Liver (tissue), 3 donors: ENCODE data around the gene INO80D.

Experiments
- ATF3 ChIP-seq: IDR thresholded peaks from 2 replicates; pipeline ENCODE4 v1.6.1; 2016; ENCODE audit warnings: antibody characterized with exemption
- CTCF ChIP-seq: fragments of 150-350 bp; IDR thresholded peaks from 2 replicates; pipeline ENCODE4 v1.5.1; 2017; ENCODE audit warnings: improper control_type of control experiment, low read depth, low read length; ENCODE audit not compliant: missing input control
- EGR1 ChIP-seq, 2 donors: IDR thresholded peaks; 2 replicates each; pipeline ENCODE4 v1.6.1; 2016 to 2018; ENCODE audit warnings: antibody characterized with exemption in 2 of 2, low read depth in 2 of 2
- FOXA1 ChIP-seq: IDR thresholded peaks from 2 replicates; pipeline ENCODE4 v1.6.1; 2016; ENCODE audit warnings: antibody characterized with exemption
- GABPA ChIP-seq, 2 donors: IDR thresholded peaks in 1 of 2; conservative IDR thresholded peaks in 1 of 2; 2 replicates each; pipeline ENCODE4 v1.6.1; 2016; ENCODE audit warnings: antibody characterized with exemption in 2 of 2, mild to moderate bottlenecking in 1 of 2, moderate library complexity in 1 of 2
- JUND ChIP-seq, 2 donors: IDR thresholded peaks; 2 replicates each; pipeline ENCODE4 v1.6.1; 2016; ENCODE audit warnings: antibody characterized with exemption in 2 of 2
- MAX ChIP-seq: IDR thresholded peaks from 2 replicates; pipeline ENCODE4 v1.6.1; 2016; ENCODE audit warnings: antibody characterized with exemption
- RAD21 ChIP-seq, 2 donors: IDR thresholded peaks; 2 replicates each; pipeline ENCODE4 v1.6.1; 2016; ENCODE audit warnings: antibody characterized with exemption in 2 of 2, mild to moderate bottlenecking in 2 of 2
- REST ChIP-seq: IDR thresholded peaks from 2 replicates; pipeline ENCODE4 v1.6.1; 2016; ENCODE audit warnings: antibody characterized with exemption, mild to moderate bottlenecking
- SP1 ChIP-seq: IDR thresholded peaks from 2 replicates; pipeline ENCODE4 v1.6.1; 2018; ENCODE audit warnings: antibody characterized with exemption, mild to moderate bottlenecking
- YY1 ChIP-seq: IDR thresholded peaks from 2 replicates; pipeline ENCODE4 v1.6.1; 2016; ENCODE audit warnings: antibody characterized with exemption, mild to moderate bottlenecking
- donor health status: healthy.
- donor health status: healthy.

- no peak for TF ChIP-seq CTCF
- no peak for TF ChIP-seq FOXA1
- no peak for TF ChIP-seq ATF3
- TF ChIP-seq GABPA (IDR thresholded peaks at IDR 0.05 in 1 of 2, conservative IDR thresholded peaks at IDR 0.05 in 1 of 2), result no peak
- TF ChIP-seq YY1, result no peak
- TF ChIP-seq REST, result no peak
- TF ChIP-seq RAD21 (IDR thresholded peaks at IDR 0.05), result no peak
- TF ChIP-seq MAX, result no peak
- TF ChIP-seq EGR1 (IDR thresholded peaks at IDR 0.05; ENCODE audit: low read depth in 2 of 2), result no peak
- no peak for TF ChIP-seq SP1
- TF ChIP-seq JUND (IDR thresholded peaks at IDR 0.05), result no peak
These were observed 21.9 kb downstream of the INO80D start for GRCh38 chr2:206064077-206064476.
